ENCODE results near the gene CUBN.

DNA sequence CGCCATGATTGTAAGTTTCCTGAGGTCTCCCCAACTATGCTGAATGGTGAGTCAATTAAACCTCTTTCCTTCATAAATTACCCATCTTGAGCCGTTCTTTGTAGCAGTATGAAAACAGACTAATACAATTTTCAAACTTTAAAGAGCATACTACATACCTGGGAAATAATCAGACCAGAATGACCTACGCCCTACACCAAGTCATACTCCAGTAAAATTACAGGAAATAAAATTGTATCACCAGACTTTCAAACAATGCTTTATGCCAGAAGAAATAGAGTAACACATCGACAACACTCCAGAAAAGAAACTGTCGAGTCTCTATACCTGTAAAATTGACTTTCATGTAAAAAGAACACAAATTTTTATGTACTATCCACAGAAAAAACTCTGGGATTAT, 331.0 kb downstream of the CUBN start:
- no peak for TF ChIP-seq GRHL2 (CRISPR knock-in tag; IDR thresholded peaks at IDR 0.05; ENCODE audit: insufficient replicate concordance, severe bottlenecking)
- TF ChIP-seq, protein P1, sequence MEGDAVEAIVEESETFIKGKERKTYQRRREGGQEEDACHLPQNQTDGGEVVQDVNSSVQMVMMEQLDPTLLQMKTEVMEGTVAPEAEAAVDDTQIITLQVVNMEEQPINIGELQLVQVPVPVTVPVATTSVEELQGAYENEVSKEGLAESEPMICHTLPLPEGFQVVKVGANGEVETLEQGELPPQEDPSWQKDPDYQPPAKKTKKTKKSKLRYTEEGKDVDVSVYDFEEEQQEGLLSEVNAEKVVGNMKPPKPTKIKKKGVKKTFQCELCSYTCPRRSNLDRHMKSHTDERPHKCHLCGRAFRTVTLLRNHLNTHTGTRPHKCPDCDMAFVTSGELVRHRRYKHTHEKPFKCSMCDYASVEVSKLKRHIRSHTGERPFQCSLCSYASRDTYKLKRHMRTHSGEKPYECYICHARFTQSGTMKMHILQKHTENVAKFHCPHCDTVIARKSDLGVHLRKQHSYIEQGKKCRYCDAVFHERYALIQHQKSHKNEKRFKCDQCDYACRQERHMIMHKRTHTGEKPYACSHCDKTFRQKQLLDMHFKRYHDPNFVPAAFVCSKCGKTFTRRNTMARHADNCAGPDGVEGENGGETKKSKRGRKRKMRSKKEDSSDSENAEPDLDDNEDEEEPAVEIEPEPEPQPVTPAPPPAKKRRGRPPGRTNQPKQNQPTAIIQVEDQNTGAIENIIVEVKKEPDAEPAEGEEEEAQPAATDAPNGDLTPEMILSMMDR (IDR thresholded peaks at IDR 0.05), result no peak
- no peak for TF ChIP-seq MXD4 (CRISPR knock-in tag; IDR thresholded peaks at IDR 0.05; ENCODE audit: borderline replicate concordance)
- TF ChIP-seq ZNF317 (CRISPR knock-in tag; IDR thresholded peaks at IDR 0.05; ENCODE audit: borderline replicate concordance, low read depth), result no peak
- no peak for TF ChIP-seq NFYB (CRISPR knock-in tag; conservative IDR thresholded peaks at IDR 0.05; ENCODE audit: low read depth)

All from WTC11 (cell line).